Lower leg skin (tissue), 3 donors: Measurements from ENCODE around the gene ANKRD13A.
"Not testable (repeated sequence)": the region's sequence is repeated elsewhere in the genome, so short reads cannot be mapped to it uniquely, and the experiment has no call there.

Source experiments
- POLR2A ChIP-seq, 2 donors: fragments of 450-650 bp; IDR thresholded peaks; one replicate each; pipeline ENCODE4 v1.6.1; 2016 to 2017; ENCODE audit warnings: antibody characterized with exemption in 2 of 2, mild to moderate bottlenecking in 1 of 2, moderate library complexity in 1 of 2
- TF ChIP-seq, protein P1 (sequence below), 3 donors: fragments of 450-650 bp; IDR thresholded peaks; one replicate each; pipeline ENCODE4 v1.5.1; 2016; ENCODE audit warnings: antibody characterized with exemption in 3 of 3, mild to moderate bottlenecking in 3 of 3, moderate library complexity in 2 of 3

DNA sequence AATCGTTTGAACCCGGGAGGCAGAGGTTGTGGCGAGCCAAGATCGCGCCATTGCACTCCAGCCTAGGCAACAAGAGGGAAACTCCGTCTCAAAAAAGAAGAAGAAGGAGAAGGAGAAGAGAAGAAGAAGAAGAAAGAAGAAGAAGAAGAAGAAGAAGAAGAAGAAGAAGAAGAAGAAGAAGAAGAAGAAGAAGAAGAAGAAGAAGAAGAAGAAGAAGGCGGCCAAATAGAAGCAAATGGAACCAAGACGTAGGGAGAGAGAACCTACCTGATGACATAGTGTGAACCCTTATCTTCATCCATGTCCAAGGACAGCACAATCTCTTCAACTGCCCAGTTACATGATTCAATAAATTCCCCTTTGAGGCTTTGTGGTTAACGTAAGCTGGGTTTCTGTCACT, 68.9 kb downstream of the ANKRD13A start:
- TF ChIP-seq POLR2A (IDR thresholded peaks at IDR 0.05): not testable (repeated sequence)
- TF ChIP-seq, protein P1, sequence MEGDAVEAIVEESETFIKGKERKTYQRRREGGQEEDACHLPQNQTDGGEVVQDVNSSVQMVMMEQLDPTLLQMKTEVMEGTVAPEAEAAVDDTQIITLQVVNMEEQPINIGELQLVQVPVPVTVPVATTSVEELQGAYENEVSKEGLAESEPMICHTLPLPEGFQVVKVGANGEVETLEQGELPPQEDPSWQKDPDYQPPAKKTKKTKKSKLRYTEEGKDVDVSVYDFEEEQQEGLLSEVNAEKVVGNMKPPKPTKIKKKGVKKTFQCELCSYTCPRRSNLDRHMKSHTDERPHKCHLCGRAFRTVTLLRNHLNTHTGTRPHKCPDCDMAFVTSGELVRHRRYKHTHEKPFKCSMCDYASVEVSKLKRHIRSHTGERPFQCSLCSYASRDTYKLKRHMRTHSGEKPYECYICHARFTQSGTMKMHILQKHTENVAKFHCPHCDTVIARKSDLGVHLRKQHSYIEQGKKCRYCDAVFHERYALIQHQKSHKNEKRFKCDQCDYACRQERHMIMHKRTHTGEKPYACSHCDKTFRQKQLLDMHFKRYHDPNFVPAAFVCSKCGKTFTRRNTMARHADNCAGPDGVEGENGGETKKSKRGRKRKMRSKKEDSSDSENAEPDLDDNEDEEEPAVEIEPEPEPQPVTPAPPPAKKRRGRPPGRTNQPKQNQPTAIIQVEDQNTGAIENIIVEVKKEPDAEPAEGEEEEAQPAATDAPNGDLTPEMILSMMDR (IDR thresholded peaks at IDR 0.05): not testable (repeated sequence)
